Motor neuron (in vitro differentiated cells): ENCODE data around the gene THSD7B. TPM values are rescaled to one million over a fixed set of nuclear protein-coding genes. Genes with fewer than 3 reads are reported as not detected.

Experiments
- ATAC-seq, 8 experiments: fragments of 200-7000 bp; cut with Tn5 transposase; replicated peaks in 6 of 8; 2 replicates each; pipeline ENCODE4 v1.8.0; 2021; ENCODE audit warnings: mild to moderate bottlenecking in 8 of 8, moderate library complexity in 8 of 8
- H3K27ac ChIP-seq, 2 donors: fragments of 250-450 bp; sonication (Bioruptor Pico); 2 replicates each; pipeline ENCODE4 v1.9.0; 2021; ENCODE audit warnings: antibody characterized with exemption in 2 of 2, mild to moderate bottlenecking in 2 of 2, moderate library complexity in 1 of 2
- H3K4me1 ChIP-seq, 2 donors: fragments of 250-450 bp; sonication (Bioruptor Pico); replicated peaks in 1 of 2; 2 replicates each; pipeline ENCODE4 v1.6.1; 2021; ENCODE audit warnings: antibody characterized with exemption in 2 of 2, mild to moderate bottlenecking in 2 of 2, moderate library complexity in 1 of 2
- H3K4me3 ChIP-seq, 5 donors: fragments of 250-450 bp; sonication (Bioruptor Pico); 2 replicates each; pipeline ENCODE4 v1.9.0; 2021; ENCODE audit warnings: antibody characterized with exemption in 5 of 5, mild to moderate bottlenecking in 5 of 5, moderate library complexity in 4 of 5
- WGBS, 10 experiments: fragments of 450-650 bp; shearing (Covaris generic); methylation state at CpG; one replicate each; pipeline ENCODE4 v1.0.0; 2022; 5-methylcytosine and 5-hydroxymethylcytosine counted together
- in situ Hi-C, 9 experiments: fragments of 400-800 bp; cut with MboI; loops; one replicate each; pipeline ENCODE4 v1.15.0; 2021; ENCODE audit warnings: low sequenced_read_pairs in 9 of 9, low pct_unique_long_range_greater_than_20kb in 2 of 9; ENCODE audit not compliant: unreplicated experiment in 9 of 9
- total RNA-seq, 8 experiments: library from RNA; unstranded; fragments of 300-600 nt; gene quantifications; 2 replicates each; pipeline versions ENCODE4 v1.2.3 to v1.2.4, GENCODE V29; 2022

Gene THSD7B
- total RNA-seq, 8 experiments from 2014 or later: 0.13 to 1.4 (median 0.31) TPM

DNA sequence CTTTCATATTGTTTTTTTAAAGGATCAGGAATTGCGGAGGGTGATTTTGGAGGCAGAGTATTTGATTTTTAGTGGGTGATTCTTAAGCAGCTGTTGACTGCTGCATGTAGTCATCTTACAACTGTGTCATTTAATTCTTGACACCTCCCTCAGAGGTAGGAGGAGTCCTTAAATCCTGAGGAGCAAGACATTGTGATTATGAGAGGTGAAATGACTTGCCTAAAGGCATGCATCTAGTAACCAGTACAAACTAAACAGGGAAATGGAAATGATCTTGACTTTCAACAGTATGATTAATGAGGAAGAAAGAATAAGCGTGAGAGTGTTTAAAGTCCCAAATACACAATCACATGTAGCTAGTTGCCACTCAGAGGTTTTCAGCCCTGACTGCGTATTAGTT, 440.7 kb downstream of the THSD7B start:
- H3K4me3 ChIP-seq: no peak overlapping the region
- WGBS, 10 experiments: 37 to 97% (median 89%) methylated on average over 1 to 3 of the region's 3 CpGs; no CpG with 5 or more reads in 1 of the 10 experiments
- in situ Hi-C loops: no loop called here
- no peak overlapping the region for H3K27ac ChIP-seq
- no peaks in the 10 kb centered on the region for H3K4me1 ChIP-seq
- peak in 3 of 8 experiments; percentile 48 to 66 (median 51) for ATAC-seq

DNA sequence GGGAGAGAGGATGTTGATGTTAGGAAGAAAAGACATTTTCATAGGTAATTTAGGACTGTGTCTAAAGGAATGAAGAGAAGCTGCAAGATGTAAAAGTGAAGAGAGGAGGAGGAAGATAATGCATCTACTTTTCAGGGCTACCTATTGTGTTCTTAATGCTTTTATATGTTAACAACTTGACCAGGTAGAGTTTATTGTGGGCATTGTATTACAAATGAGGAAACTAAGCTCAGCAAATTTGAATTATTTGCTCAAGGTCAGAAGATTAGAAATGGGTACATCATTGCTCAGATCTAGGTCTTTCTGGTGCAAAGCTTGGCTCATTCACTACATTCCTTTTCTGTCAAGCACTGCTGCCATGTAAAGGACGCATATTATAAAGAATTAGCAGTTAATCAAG, 441.7 kb downstream of the THSD7B start:
- Histone ChIP-seq H3K4me3 (no peak overlapping the region), H3K4me1 (no peaks in the 10 kb centered on the region), H3K27ac (no peak overlapping the region)
- in situ Hi-C loops: no loop called here
- 0 to 88% (median 73%) methylated on average over 1 of the region's 1 CpG; no CpG with 5 or more reads in 2 of the 10 experiments for WGBS, 10 experiments
- ATAC-seq: no peak

- in situ Hi-C loops: no loop called here
- H3K4me3 ChIP-seq: no peak overlapping the region
- ATAC-seq: peak; percentile 82 to 99 (median 94)
- 43 to 90% (median 49%) methylated on average over 1 to 2 of the region's 2 CpGs; no CpG with 5 or more reads in 4 of the 10 experiments for WGBS, 10 experiments
- no peaks in the 10 kb centered on the region for H3K4me1 ChIP-seq
- no peak overlapping the region for H3K27ac ChIP-seq
Observed at GRCh38 chr2:137208431-137208891, 443.1 kb downstream of the THSD7B start.

DNA sequence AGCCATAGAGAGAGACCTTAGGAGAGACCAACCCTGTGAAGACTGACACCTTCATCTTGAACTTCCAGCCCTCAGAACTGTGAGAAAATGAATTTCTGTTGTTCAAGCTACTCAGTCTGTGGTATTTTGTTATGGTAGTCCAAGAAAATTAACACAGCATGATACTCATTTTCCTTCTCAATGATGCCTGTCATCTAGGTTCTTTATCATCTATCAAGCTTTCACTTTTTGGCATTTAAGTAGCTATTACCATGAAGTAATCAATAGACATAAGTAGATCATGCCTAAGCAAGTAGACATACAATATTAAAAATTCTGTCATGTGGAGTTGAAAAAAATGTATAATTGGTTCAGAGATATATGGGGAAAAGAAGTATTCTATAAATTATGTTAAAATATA, 444.7 kb downstream of the THSD7B start:
- no peak overlapping the region for H3K4me3 ChIP-seq
- in situ Hi-C loops: no loop called here
- ATAC-seq: no peak
- no peak overlapping the region for H3K27ac ChIP-seq
- no peaks in the 10 kb centered on the region for H3K4me1 ChIP-seq

- no peaks in the 10 kb centered on the region for H3K4me1 ChIP-seq
- H3K4me3 ChIP-seq: no peak overlapping the region
- ATAC-seq: no peak
- in situ Hi-C loops: no loop called here
- no peak overlapping the region for H3K27ac ChIP-seq
- WGBS, 10 experiments: 69 to 100% (median 100%) methylated on average over 1 of the region's 1 CpG; no CpG with 5 or more reads in 1 of the 10 experiments
Observed at GRCh38 chr2:137211761-137212160, 446.4 kb downstream of the THSD7B start.

DNA sequence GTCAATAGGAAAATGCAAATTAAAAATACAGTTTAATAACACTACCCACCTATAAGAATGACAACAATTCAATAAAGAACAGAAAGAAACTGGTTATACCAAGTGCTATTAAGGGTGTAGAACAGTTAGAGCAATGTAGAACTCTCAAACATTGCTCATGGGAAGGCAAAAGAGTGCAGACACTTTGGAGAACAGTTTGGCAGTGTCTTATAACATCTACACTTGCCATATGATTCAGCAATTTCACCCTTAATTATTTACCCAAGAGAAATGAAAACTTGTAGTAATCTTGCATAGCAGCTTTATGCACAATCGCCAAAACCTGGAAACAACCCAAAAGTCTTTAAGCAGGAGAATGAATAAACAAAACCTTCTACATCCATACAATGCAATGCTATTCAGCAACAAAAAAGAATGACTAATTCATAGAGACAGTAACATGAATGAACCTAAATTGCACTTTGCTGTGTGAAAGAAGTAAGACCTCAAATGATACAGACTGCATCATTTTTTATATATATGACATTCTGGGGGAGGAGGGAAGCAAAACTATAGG, 455.2 kb downstream of the THSD7B start:
- no peak overlapping the region for H3K4me3 ChIP-seq
- H3K27ac ChIP-seq: no peak overlapping the region
- H3K4me1 ChIP-seq: no peaks in the 10 kb centered on the region
- ATAC-seq: peak in 1 of 8 experiments; percentile 67
- in situ Hi-C loops: no loop called here
- WGBS, 10 experiments: 0 to 100% (median 60%) methylated on average over 1 of the region's 1 CpG; no CpG with 5 or more reads in 1 of the 10 experiments

DNA sequence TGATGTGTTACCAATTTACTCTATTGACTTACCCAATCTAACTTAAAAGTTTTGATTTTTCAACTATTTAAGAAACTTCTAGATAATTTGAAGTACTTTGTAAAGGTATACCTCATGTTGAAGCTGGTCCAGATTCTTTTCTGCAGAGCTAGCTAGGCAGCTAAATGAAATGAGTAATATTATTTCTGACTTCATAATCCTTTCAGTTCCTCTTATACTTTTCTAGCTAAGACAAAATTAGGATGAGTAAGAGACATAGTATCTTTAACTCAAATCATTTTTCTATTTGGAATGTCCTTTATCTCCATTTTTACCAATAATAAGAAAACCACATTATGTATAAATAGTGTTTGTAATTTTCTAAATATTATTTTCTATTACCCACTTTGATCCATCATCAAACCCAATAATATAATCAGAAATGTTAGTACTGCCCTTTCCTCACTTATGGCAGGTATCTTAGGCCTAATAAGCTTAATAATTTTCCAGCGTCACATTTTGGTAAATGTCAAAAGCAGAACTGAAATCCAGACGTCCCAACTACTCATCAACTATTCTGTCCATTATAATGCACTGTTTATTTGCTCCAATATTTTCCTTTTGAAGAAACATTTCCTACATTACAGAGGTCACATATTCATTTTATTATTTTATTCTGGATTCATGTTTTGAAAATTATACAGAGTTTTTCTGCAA, 456.6 kb downstream of the THSD7B start:
- in situ Hi-C loops: no loop called here
- H3K27ac ChIP-seq: no peak overlapping the region
- 9 to 84% (median 80%) methylated on average over 1 to 2 of the region's 2 CpGs for WGBS, 10 experiments
- ATAC-seq: no peak
- no peak overlapping the region for H3K4me3 ChIP-seq
- no peaks in the 10 kb centered on the region for H3K4me1 ChIP-seq

GRCh38 chr2:137223722-137224121, 458.4 kb downstream of the THSD7B start:
- Histone ChIP-seq H3K4me3 (no peak overlapping the region), H3K27ac (no peak overlapping the region), H3K4me1 (no peaks in the 10 kb centered on the region)
- ATAC-seq: no peak
- 0 to 92% (median 71%) methylated on average over 1 to 4 of the region's 5 CpGs; no CpG with 5 or more reads in 1 of the 10 experiments for WGBS, 10 experiments
- in situ Hi-C loops: no loop called here

DNA sequence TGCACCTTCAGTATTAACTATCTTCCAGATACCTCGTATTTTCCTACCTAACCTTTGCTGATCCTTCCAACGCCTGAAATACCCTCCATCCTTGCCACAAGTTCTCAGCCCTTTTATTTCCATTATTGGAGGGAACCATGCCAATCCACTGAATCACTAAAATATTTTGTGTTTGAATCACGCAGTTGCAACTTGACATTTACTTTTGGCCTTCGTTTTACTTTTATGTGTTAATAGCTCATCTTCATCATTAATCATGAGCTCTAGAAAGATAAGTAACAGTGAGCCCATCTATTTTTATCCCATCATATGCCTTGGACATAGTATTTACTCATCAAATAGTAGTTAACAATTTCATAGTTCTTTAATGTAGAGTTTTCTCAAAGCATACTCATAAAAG, 463.2 kb downstream of the THSD7B start:
- WGBS, 10 experiments: 27 to 100% (median 80%) methylated on average over 1 to 4 of the region's 4 CpGs; no CpG with 5 or more reads in 1 of the 10 experiments
- ATAC-seq: no peak
- Histone ChIP-seq H3K27ac (no peak overlapping the region), H3K4me1 (peaks cover 4 to 12% of the 10 kb centered on the region in 2 donors), H3K4me3 (no peak overlapping the region)
- in situ Hi-C loops: no loop called here

GRCh38 chr2:137229834-137230233, 464.5 kb downstream of the THSD7B start:
- 32 to 96% (median 86%) methylated on average over 2 to 5 of the region's 5 CpGs for WGBS, 10 experiments
- Histone ChIP-seq H3K4me1 (peaks cover 4 to 12% of the 10 kb centered on the region in 2 donors), H3K4me3 (no peak overlapping the region), H3K27ac (no peak overlapping the region)
- no peak for ATAC-seq
- in situ Hi-C loops: no loop called here

- ATAC-seq: peak in 5 of 8 experiments; percentile 66 to 97 (median 95)
- 4 to 76% (median 47%) methylated on average over 1 to 4 of the region's 4 CpGs; no CpG with 5 or more reads in 1 of the 10 experiments for WGBS, 10 experiments
- H3K27ac ChIP-seq: no peak overlapping the region
- in situ Hi-C loops: no loop called here
- peaks cover 4 to 12% of the 10 kb centered on the region in 2 donors for H3K4me1 ChIP-seq
- no peak overlapping the region for H3K4me3 ChIP-seq
Observed at GRCh38 chr2:137231628-137232027, 466.3 kb downstream of the THSD7B start.

DNA sequence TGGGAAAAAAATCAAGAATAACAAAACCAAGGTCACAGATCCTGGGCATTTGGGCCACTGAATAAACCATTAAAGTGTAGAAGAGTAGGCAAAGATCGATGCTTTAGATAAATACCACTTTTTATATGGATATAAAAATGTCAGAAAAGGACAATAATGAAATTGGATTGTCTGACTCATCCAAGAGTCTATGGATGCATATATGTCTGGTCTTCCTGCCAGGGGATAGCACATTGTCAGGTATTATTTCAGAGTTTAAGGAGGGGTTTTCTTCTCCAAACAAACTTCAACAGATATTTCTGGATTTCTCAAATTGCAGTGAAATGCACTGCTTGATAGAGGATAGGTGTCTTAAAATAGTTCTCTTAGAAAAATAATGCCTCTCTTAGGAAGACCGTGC, 466.7 kb downstream of the THSD7B start:
- 0 to 100% (median 80%) methylated on average over 1 to 2 of the region's 2 CpGs; no CpG with 5 or more reads in 1 of the 10 experiments for WGBS, 10 experiments
- peaks cover 4 to 12% of the 10 kb centered on the region in 2 donors for H3K4me1 ChIP-seq
- H3K4me3 ChIP-seq: no peak overlapping the region
- H3K27ac ChIP-seq: no peak overlapping the region
- in situ Hi-C loops: no loop called here
- peak in 3 of 8 experiments; percentile 31 to 77 (median 60) for ATAC-seq

GRCh38 chr2:137233091-137233490, 467.7 kb downstream of the THSD7B start:
- H3K4me1 ChIP-seq: peaks cover 4 to 12% of the 10 kb centered on the region in 2 donors
- H3K27ac ChIP-seq: no peak overlapping the region
- in situ Hi-C loops: no loop called here
- no peak for ATAC-seq
- H3K4me3 ChIP-seq: no peak overlapping the region
- 28 to 94% (median 82%) methylated on average over 2 to 3 of the region's 3 CpGs; no CpG with 5 or more reads in 1 of the 10 experiments for WGBS, 10 experiments
